H9 (cell line): ENCODE data around the gene SPTBN1. TPM values are rescaled to one million over a fixed set of nuclear protein-coding genes. Genes with fewer than 3 reads are reported as not detected.

Experiments
- DNase-seq: peaks from one replicate; pipeline ENCODE4 v3.0.0-alpha.2; 2017
- H2AFZ ChIP-seq: one replicate; pipeline ENCODE4 v1.6.1; 2013; ENCODE audit warnings: mild to moderate bottlenecking, low read length, control low read depth, moderate library complexity
- H2AK5ac ChIP-seq: 2 replicates; pipeline ENCODE4 v1.6.1; 2013; ENCODE audit warnings: low read length, control low read depth, mixed read lengths; ENCODE audit not compliant: insufficient read length
- H2BK120ac ChIP-seq: one replicate; pipeline ENCODE4 v1.6.1; 2013; ENCODE audit warnings: low read depth, mild to moderate bottlenecking, low read length, control low read depth, inconsistent platforms; ENCODE audit not compliant: poor library complexity, severe bottlenecking
- H2BK12ac ChIP-seq: 2 replicates; pipeline ENCODE4 v1.6.1; 2013; ENCODE audit warnings: low read length, control low read depth, mixed read lengths, low read depth; ENCODE audit not compliant: insufficient read length
- H2BK15ac ChIP-seq: 2 replicates; pipeline ENCODE4 v1.6.1; 2013; ENCODE audit warnings: low read depth, low read length, control low read depth
- H2BK20ac ChIP-seq: one replicate; pipeline ENCODE4 v1.6.1; 2013; ENCODE audit warnings: low read depth, mild to moderate bottlenecking, low read length, control low read depth, inconsistent platforms; ENCODE audit not compliant: poor library complexity, severe bottlenecking
- H2BK5ac ChIP-seq: 2 replicates; pipeline ENCODE4 v1.6.1; 2013; ENCODE audit warnings: low read length, control low read depth, mixed read lengths; ENCODE audit not compliant: insufficient read length
- H3K14ac ChIP-seq: 2 replicates; pipeline ENCODE4 v1.6.1; 2013; ENCODE audit warnings: low read length, control low read depth; ENCODE audit not compliant: insufficient read depth
- H3K18ac ChIP-seq: 2 replicates; pipeline ENCODE4 v1.6.1; 2013; ENCODE audit warnings: low read depth, mild to moderate bottlenecking, mixed read lengths, low read length, control low read depth; ENCODE audit not compliant: insufficient read length
- H3K23ac ChIP-seq: 2 replicates; pipeline ENCODE4 v1.6.1; 2013; ENCODE audit warnings: low read length, control low read depth, mixed read lengths, low read depth; ENCODE audit not compliant: insufficient read length
- H3K23me2 ChIP-seq: 2 replicates; pipeline ENCODE4 v1.6.1; 2013; ENCODE audit warnings: low read depth, mild to moderate bottlenecking, mixed read lengths, low read length, control low read depth; ENCODE audit not compliant: insufficient read length, poor library complexity, severe bottlenecking
- H3K27ac ChIP-seq: 2 replicates; pipeline ENCODE4 v1.5.1; 2013; ENCODE audit warnings: low read length, control low read depth, mixed read lengths, low read depth; ENCODE audit not compliant: insufficient read length
- H3K27me3 ChIP-seq: 2 replicates; pipeline ENCODE4 v1.6.1; 2013; ENCODE audit warnings: low read length, control low read depth, inconsistent platforms; ENCODE audit not compliant: insufficient read depth
- H3K4ac ChIP-seq: 2 replicates; pipeline ENCODE4 v1.6.1; 2013; ENCODE audit warnings: low read depth, mild to moderate bottlenecking, control low read depth, inconsistent platforms, low read length, moderate library complexity
- H3K4me1 ChIP-seq: 2 replicates; pipeline ENCODE4 v1.6.1; 2013; ENCODE audit warnings: low read length, control low read depth, inconsistent platforms; ENCODE audit not compliant: insufficient read depth
- H3K4me2 ChIP-seq: 2 replicates; pipeline ENCODE4 v1.6.1; 2013; ENCODE audit warnings: low read length, control low read depth, mixed read lengths; ENCODE audit not compliant: insufficient read length, insufficient read depth
- H3K56ac ChIP-seq: 2 replicates; pipeline ENCODE4 v1.6.1; 2013; ENCODE audit warnings: low read depth, mild to moderate bottlenecking, mixed read lengths, low read length, control low read depth; ENCODE audit not compliant: insufficient read length
- H3K79me1 ChIP-seq: 2 replicates; pipeline ENCODE4 v1.6.1; 2013; ENCODE audit warnings: low read depth, mild to moderate bottlenecking, moderate library complexity, low read length, control low read depth, inconsistent platforms; ENCODE audit not compliant: insufficient read depth, poor library complexity, severe bottlenecking
- H3K79me2 ChIP-seq: 2 replicates; pipeline ENCODE4 v1.6.1; 2013; ENCODE audit warnings: low read length, control low read depth, inconsistent platforms; ENCODE audit not compliant: insufficient read depth
- H3K9ac ChIP-seq: 2 replicates; pipeline ENCODE4 v1.6.1; 2013; ENCODE audit warnings: low read length, control low read depth, mixed read lengths; ENCODE audit not compliant: insufficient read length; ENCODE audit errors: extremely low read depth
- H3K9me3 ChIP-seq: one replicate; pipeline ENCODE4 v1.6.1; 2013; ENCODE audit warnings: low read depth, low read length, inconsistent platforms; ENCODE audit not compliant: control insufficient read depth
- H3T11ph ChIP-seq: one replicate; pipeline ENCODE4 v1.6.1; 2013; ENCODE audit warnings: mild to moderate bottlenecking, low read length, control low read depth, inconsistent platforms
- H4K20me1 ChIP-seq: one replicate; pipeline ENCODE4 v1.6.1; 2013; ENCODE audit not compliant: control insufficient read depth, insufficient read length, insufficient read depth
- H4K5ac ChIP-seq: 2 replicates; pipeline ENCODE4 v1.6.1; 2013; ENCODE audit warnings: low read depth, mild to moderate bottlenecking, mixed read lengths, low read length, control low read depth; ENCODE audit not compliant: insufficient read length
- H4K8ac ChIP-seq: replicated peaks from 2 replicates; pipeline ENCODE4 v1.6.1; 2013; ENCODE audit warnings: low read length, control low read depth, mixed read lengths, low read depth; ENCODE audit not compliant: insufficient read length
- H4K91ac ChIP-seq: 2 replicates; pipeline ENCODE4 v1.6.1; 2013; ENCODE audit warnings: low read depth, mild to moderate bottlenecking, moderate library complexity, mixed read lengths, low read length, control low read depth; ENCODE audit not compliant: insufficient read length
- H3K27ac Mint-ChIP-seq, 3 experiments: 2 replicates in 2 of 3; 3 replicates in 1 of 3; pipeline ENCODE4 v1.8.0; 2020 to 2021; ENCODE audit warnings: mixed read lengths in 3 of 3, mild to moderate bottlenecking in 1 of 3, moderate library complexity in 1 of 3
- H3K27me3 Mint-ChIP-seq: 2 replicates; pipeline ENCODE4 v1.8.0; 2021; ENCODE audit warnings: low read depth, mild to moderate bottlenecking, moderate library complexity, mixed read lengths
- H3K36me3 Mint-ChIP-seq, 3 experiments: 2 replicates in 2 of 3; 3 replicates in 1 of 3; pipeline ENCODE4 v1.8.0; 2020 to 2021; ENCODE audit warnings: low read depth in 3 of 3, mixed read lengths in 3 of 3; ENCODE audit not compliant: insufficient read depth in 1 of 3
- H3K4me1 Mint-ChIP-seq, 2 experiments: 2 replicates each; pipeline ENCODE4 v1.8.0; 2020; ENCODE audit warnings: mixed read lengths in 2 of 2
- H3K4me3 Mint-ChIP-seq, 2 experiments: 2 replicates in 1 of 2; 3 replicates in 1 of 2; pipeline ENCODE4 v1.8.0; 2020 to 2021; ENCODE audit warnings: mild to moderate bottlenecking in 2 of 2, mixed read lengths in 2 of 2, moderate library complexity in 1 of 2
- H3K9me3 Mint-ChIP-seq, 2 experiments: 2 replicates in 1 of 2; 3 replicates in 1 of 2; pipeline ENCODE4 v1.8.0; 2020; ENCODE audit warnings: mild to moderate bottlenecking in 2 of 2, mixed read lengths in 2 of 2, moderate library complexity in 1 of 2
- WGBS: extraction: QIAGEN DNeasy Blood & Tissue Kit; methylation state at CpG from one replicate; pipeline ENCODE4 v1.1.7; 2013; ENCODE audit warnings: missing lambda C conversion rate, low lambda C conversion rate, mixed read lengths; ENCODE audit not compliant: insufficient read length; ENCODE audit errors: extremely low coverage; 5-methylcytosine and 5-hydroxymethylcytosine counted together
- total RNA-seq: library from RNA; stranded (reverse); gene quantifications from 2 replicates; pipeline ENCODE4 v1.2.1, GENCODE V29; 2021
- TF ChIP-seq, protein P1 (sequence below): fragments of 200-600 bp; sonication (generic); conservative IDR thresholded peaks from 3 replicates; pipeline ENCODE4 v1.8.0; 2021; ENCODE audit warnings: antibody characterized with exemption, mild to moderate bottlenecking

The SPTBN1 gene
- total RNA-seq, 1 experiment from 2014 or later: 164 TPM

DNA sequence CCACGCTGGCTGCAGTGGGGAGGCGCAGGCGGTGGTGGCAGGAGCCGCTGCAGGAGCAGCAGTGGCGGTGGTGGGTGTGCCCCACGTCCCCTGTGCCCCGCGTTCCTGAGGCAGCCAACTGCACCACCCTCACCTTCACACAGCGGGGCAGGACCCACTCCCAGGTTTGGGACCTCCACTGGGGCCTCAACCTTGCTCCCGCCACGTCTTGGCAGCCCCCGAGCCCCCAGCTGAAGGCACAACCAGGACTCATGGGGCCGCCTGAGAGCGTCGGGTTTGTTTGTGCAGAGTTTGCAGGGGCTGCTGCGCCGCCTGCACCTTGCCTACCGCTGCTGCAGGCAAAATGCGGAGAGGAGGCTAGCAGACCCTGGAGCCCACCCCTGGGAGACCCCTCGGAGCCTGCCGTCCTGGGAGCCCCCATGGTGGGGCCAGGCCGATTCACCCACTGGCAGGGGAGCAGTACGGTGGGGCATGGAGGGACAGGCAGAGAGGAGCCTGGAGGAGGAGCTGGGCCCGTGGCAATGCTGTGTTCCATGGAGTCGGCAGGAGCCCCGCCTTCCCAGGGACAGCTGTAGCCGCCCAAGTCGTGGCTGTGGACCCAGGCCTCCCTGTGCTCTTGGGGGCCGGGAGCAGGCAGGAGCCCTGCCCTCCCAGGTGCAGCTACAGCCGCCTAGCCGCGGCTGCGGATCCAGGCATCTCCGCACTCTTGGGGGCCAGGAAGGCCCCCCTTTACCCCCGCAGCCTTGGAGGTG, 252.6 kb downstream of the SPTBN1 start:
- Histone ChIP-seq H4K8ac (no peak overlapping the region), H2AK5ac (no peak overlapping the region), H3K56ac (no peak overlapping the region), H4K20me1 (no peaks in the 10 kb centered on the region), H2BK20ac (no peak overlapping the region), H3K79me1 (no peaks in the 10 kb centered on the region), H2BK5ac (no peak overlapping the region), H3T11ph (no peak overlapping the region), H2BK12ac (no peak overlapping the region), H3K14ac (0 out of 2 replicates have a peak overlapping the region, but pooled peaks have one; percentile 6), H3K9ac (no peak overlapping the region), H2AFZ (no peak overlapping the region), H3K9me3 (no peaks in the 10 kb centered on the region), H3K79me2 (no peaks in the 10 kb centered on the region), H3K18ac (peak overlapping the region; percentile 43), H3K4ac (no peak overlapping the region), H3K23ac (no peak overlapping the region), H3K27me3 (no peaks in the 10 kb centered on the region; the same call in 1 of the 2 replicates), H4K5ac (no peak overlapping the region), H4K91ac (no peak overlapping the region), H3K4me1 (no peaks in the 10 kb centered on the region), H3K27ac (no peak overlapping the region), H3K23me2 (no peaks in the 10 kb centered on the region), H2BK120ac (no peak overlapping the region), H2BK15ac (no peak overlapping the region), H3K4me2 (no peak overlapping the region)
- TF ChIP-seq, protein P1, sequence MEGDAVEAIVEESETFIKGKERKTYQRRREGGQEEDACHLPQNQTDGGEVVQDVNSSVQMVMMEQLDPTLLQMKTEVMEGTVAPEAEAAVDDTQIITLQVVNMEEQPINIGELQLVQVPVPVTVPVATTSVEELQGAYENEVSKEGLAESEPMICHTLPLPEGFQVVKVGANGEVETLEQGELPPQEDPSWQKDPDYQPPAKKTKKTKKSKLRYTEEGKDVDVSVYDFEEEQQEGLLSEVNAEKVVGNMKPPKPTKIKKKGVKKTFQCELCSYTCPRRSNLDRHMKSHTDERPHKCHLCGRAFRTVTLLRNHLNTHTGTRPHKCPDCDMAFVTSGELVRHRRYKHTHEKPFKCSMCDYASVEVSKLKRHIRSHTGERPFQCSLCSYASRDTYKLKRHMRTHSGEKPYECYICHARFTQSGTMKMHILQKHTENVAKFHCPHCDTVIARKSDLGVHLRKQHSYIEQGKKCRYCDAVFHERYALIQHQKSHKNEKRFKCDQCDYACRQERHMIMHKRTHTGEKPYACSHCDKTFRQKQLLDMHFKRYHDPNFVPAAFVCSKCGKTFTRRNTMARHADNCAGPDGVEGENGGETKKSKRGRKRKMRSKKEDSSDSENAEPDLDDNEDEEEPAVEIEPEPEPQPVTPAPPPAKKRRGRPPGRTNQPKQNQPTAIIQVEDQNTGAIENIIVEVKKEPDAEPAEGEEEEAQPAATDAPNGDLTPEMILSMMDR: no peak
- peak; percentile 82 for DNase-seq
- Mint-ChIP-seq H3K4me1 (no peaks in the 10 kb centered on the region), H3K9me3 (no peaks in the 10 kb centered on the region), H3K27ac (no peak overlapping the region), H3K27me3 (no peaks in the 10 kb centered on the region), H3K4me3 (no peak overlapping the region; a peak in 1 of 5 replicates), H3K36me3 (no peaks in the 10 kb centered on the region; a peak in 1 of 7 replicates)
- no CpG with 5 or more reads among the region's 35 CpGs for WGBS
